Left ventricle myocardium inferior (tissue), 1 donor: ENCODE data around the gene COL11A2. TPM values are rescaled to one million over a fixed set of nuclear protein-coding genes. Genes with fewer than 3 reads are reported as not detected.

Source experiments
- DNase-seq: peaks from one replicate; pipeline ENCODE4 v3.0.0-alpha.2; 2020
- H3K27ac ChIP-seq: fragments of 200-600 bp; replicated peaks from 2 replicates; pipeline ENCODE4 v1.8.0; 2021
- H3K27me3 ChIP-seq: fragments of 200-600 bp; 2 replicates; pipeline ENCODE4 v1.8.0; 2021; ENCODE audit warnings: low read depth
- H3K36me3 ChIP-seq: fragments of 200-600 bp; 2 replicates; pipeline ENCODE4 v1.8.0; 2021
- H3K4me1 ChIP-seq: fragments of 200-600 bp; 2 replicates; pipeline ENCODE4 v1.8.0; 2021
- H3K4me3 ChIP-seq: fragments of 200-600 bp; 2 replicates; pipeline ENCODE4 v1.8.0; 2021; ENCODE audit warnings: mild to moderate bottlenecking, moderate library complexity
- H3K9me3 ChIP-seq: fragments of 200-600 bp; replicated peaks from 2 replicates; pipeline ENCODE4 v1.8.0; 2021
- intact Hi-C: fragments of 100-400 bp; cut with micrococcal nuclease; formaldehyde crosslinking; loops from one replicate; pipeline ENCODE4 v1.11.0; 2022
- total RNA-seq: library from RNA; stranded (reverse); fragmentation: NEBNext Ultra II Directional; extraction: Animal tissue kit (Norgen Biotek cat#: 25700); gene quantifications from one replicate; pipeline ENCODE4 v1.2.1, GENCODE V29; 2021
- TF ChIP-seq, protein P1 (sequence below): fragments of 200-600 bp; IDR thresholded peaks from 2 replicates; pipeline ENCODE4 v1.8.0; 2021; ENCODE audit warnings: antibody characterized with exemption, mild to moderate bottlenecking, borderline replicate concordance
- donor health status: DM: no; HTN: yes; CAD: no; lungs with severe emphysema.

Gene COL11A2
- total RNA-seq, 1 donor from 2014 or later = 1.3 TPM

DNA sequence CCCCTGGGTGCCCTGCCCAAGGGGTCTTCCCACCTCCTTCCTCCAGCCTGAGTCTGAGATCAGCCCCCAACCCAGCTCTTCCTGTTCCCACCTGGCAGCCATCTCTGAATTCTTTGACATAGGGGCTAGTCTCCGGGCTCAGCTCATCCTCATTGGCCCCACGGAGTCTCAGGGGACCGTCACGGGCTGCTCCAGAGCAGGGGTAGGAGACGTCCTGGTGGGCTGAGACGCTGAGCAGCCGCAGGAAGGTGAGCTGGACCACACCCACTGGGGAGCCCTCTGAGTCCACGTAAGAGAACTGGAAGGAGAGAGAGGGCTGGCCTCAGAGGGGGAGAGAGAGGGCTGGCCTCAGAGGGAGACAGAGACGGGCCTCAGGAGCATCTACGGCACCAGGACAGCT is 28.1 kb downstream of the COL11A2 start:
- H3K9me3 ChIP-seq = no peaks in the 10 kb centered on the region
- H3K27ac ChIP-seq = no peak overlapping the region
- no peak for DNase-seq
- no peaks in the 10 kb centered on the region for H3K27me3 ChIP-seq
- TF ChIP-seq, protein P1, sequence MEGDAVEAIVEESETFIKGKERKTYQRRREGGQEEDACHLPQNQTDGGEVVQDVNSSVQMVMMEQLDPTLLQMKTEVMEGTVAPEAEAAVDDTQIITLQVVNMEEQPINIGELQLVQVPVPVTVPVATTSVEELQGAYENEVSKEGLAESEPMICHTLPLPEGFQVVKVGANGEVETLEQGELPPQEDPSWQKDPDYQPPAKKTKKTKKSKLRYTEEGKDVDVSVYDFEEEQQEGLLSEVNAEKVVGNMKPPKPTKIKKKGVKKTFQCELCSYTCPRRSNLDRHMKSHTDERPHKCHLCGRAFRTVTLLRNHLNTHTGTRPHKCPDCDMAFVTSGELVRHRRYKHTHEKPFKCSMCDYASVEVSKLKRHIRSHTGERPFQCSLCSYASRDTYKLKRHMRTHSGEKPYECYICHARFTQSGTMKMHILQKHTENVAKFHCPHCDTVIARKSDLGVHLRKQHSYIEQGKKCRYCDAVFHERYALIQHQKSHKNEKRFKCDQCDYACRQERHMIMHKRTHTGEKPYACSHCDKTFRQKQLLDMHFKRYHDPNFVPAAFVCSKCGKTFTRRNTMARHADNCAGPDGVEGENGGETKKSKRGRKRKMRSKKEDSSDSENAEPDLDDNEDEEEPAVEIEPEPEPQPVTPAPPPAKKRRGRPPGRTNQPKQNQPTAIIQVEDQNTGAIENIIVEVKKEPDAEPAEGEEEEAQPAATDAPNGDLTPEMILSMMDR = no peak
- intact Hi-C loops = loop anchor here (5.0 kb wide), 1 partner anchor 83 kb away; no protein-coding TSS in a partner anchor
- no peak overlapping the region for H3K4me3 ChIP-seq
- no peaks in the 10 kb centered on the region for H3K36me3 ChIP-seq
- peaks cover 16% of the 10 kb centered on the region for H3K4me1 ChIP-seq

DNA sequence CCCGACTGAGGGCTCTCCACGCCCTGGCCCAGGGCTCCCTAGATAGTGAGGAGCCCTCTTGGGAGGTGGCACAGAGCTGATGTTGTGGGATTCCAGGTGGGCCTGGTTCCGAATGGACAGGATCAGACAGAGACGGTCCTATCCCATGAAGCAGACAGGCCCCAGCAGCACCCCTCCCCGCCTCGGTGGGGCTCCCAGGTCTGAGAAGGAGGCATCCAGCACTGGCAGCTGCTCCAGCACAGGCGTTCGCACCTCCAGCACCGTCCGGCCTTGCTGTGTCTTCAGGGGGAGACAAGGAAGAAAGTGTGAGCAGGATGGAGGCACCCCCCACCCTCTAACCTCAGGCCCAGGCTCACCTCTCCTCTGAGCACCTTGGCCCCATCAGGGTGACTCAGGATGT is 28.7 kb downstream of the COL11A2 start:
- Histone ChIP-seq H3K9me3 (no peaks in the 10 kb centered on the region), H3K4me3 (no peak overlapping the region), H3K36me3 (no peaks in the 10 kb centered on the region), H3K4me1 (peaks cover 16% of the 10 kb centered on the region), H3K27me3 (no peaks in the 10 kb centered on the region), H3K27ac (no peak overlapping the region)
- intact Hi-C loops = loop anchor here (5.0 kb wide), 1 partner anchor 84 kb away; no protein-coding TSS in a partner anchor
- DNase-seq = no peak
- TF ChIP-seq, protein P1 = no peak

DNA sequence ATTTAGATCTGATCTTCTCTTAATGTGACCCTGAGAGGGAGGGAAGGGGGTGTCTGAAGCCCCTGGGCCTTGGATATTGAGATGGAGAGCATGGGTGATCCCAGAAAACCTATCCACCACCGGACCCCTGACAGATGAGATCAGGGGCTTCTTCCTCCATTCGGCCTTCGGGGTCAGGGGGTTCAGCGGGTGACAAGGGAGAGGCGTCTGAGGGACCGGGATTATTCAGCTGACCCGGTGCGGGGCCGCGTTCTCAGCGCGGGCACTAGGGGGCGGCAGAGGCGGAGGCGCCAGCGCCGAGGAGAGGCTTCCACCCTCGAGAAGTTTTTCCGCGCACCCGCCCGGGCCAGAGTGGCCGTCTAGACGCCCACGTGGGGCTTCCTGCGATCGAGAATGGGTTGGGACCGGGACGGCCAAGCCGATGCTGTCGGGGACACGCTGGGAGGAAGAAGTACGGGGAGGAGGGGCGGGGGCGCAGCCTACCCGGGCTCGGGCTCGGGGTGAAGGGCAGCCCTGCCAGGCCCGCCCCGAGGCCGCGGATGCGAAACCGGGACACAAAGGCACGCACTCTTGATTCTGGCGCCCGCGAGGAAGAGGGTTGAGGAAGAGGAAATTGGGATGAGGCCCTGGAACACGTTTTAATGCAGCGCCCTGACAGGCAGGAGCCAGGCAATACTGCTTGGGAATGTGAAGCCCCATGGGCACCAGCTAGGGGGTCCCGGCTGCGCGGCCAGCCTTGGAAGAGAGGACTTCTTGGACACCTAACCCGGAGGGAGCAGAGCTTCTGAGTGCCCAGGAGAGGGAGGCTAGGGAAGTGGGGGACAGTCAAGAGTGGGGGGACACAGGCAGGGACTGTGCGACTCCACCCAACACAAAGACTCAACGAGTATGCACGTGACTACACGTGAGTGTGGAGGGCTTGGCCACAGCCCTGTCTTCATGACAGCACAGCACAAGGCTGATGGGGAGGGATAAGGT is 30.6 kb downstream of the COL11A2 start:
- H3K36me3 ChIP-seq = no peaks in the 10 kb centered on the region
- intact Hi-C loops = loop anchor here (5.0 kb wide), 1 partner anchor 86 kb away; no protein-coding TSS in a partner anchor
- DNase-seq = peak; percentile 85
- no peaks in the 10 kb centered on the region for H3K9me3 ChIP-seq
- H3K4me3 ChIP-seq = peak overlapping the region; percentile 67
- TF ChIP-seq, protein P1 = peak; percentile 99
- H3K4me1 ChIP-seq = peaks cover 16% of the 10 kb centered on the region
- peak overlapping the region; percentile 43 for H3K27ac ChIP-seq
- H3K27me3 ChIP-seq = no peaks in the 10 kb centered on the region

DNA sequence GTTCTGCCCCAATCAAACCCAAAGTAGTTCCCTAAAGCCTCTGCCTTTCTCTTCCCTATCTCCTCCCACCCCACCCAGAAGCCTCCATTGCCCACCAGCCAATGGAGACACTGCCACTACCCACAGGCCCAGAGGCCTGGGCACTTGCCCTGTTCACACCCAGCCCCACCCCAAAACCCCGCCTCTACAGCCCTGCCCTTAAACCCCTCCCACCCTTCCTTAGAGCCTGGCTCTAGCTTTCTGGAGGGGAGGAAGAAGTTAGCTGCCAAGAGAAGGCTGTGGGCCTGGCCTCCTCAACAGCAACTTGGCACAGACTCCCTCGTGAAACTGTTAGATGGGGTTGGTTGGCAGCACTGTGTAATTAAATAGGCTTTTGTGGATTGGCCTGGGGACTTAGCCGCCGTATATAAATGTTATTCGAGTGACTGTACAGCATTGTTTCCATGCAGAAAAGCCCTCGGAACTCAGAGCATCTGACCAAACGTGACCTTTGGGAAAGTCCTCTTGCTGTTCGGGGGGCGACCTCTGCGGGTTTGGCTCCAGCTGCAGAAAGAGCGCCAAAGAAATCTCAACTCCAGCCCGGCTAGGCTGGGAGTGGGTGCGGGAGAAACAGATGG is 31.4 kb downstream of the COL11A2 start:
- intact Hi-C loops = loop anchor here (5.0 kb wide), 1 partner anchor 86 kb away; no protein-coding TSS in a partner anchor
- TF ChIP-seq, protein P1 = no peak
- Histone ChIP-seq H3K4me3 (peak overlapping the region; percentile 67), H3K4me1 (peaks cover 16% of the 10 kb centered on the region), H3K9me3 (no peaks in the 10 kb centered on the region), H3K36me3 (no peaks in the 10 kb centered on the region), H3K27ac (peak overlapping the region; percentile 43), H3K27me3 (no peaks in the 10 kb centered on the region)
- DNase-seq = no peak

DNA sequence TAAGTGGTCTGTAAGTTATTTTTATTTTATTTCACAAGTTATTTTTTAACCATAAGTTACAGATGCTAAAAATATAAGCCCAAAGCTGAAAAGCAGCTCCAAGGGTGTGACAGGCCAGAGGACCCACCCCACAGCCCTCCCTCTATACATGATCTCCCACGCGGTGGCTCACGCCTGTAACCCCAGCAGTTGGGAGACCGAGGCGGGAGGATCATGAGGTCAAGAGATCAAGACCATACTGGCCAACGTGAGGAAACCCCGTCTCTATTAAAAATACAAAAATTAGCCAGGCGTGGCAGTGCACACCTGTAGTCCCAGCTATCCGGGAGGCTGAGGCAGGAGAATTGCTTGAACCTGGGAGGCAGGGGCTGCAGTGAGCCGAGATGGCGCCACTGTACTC is 32.2 kb downstream of the COL11A2 start:
- H3K4me3 ChIP-seq = no peak overlapping the region
- TF ChIP-seq, protein P1 = no peak
- intact Hi-C loops = loop anchor here (5.0 kb wide), 1 partner anchor 87 kb away; no protein-coding TSS in a partner anchor

More for the DNA sequence above, 32.2 kb downstream of the COL11A2 start:
- no peaks in the 10 kb centered on the region for H3K36me3 ChIP-seq
- no peak overlapping the region for H3K27ac ChIP-seq
- DNase-seq = no peak
- peaks cover 16% of the 10 kb centered on the region for H3K4me1 ChIP-seq
- H3K9me3 ChIP-seq = no peaks in the 10 kb centered on the region
- no peaks in the 10 kb centered on the region for H3K27me3 ChIP-seq
